Right lobe of liver (tissue), 4 donors: ENCODE data around the gene USB1.

Source experiments
- CTCF ChIP-seq, 4 donors: fragments of 200-600 bp in 3 of 4; fragments of 450-650 bp in 1 of 4; IDR thresholded peaks; one replicate each; pipeline versions ENCODE4 v1.5.1 to v1.8.0; 2016 to 2022; ENCODE audit warnings: antibody characterized with exemption in 4 of 4, mild to moderate bottlenecking in 2 of 4
- POLR2A ChIP-seq: fragments of 450-650 bp; IDR thresholded peaks from one replicate; pipeline ENCODE4 v1.6.1; 2017; ENCODE audit warnings: antibody characterized with exemption, mild to moderate bottlenecking
- donor health status: DM: no; HTN: no; CAD: no.
- donor health status: DM: no; HTN: no; CAD: no.
- donor health status: DM: no; HTN: yes; CAD: no.

- TF ChIP-seq POLR2A, result no peak
- no peak for TF ChIP-seq CTCF (IDR thresholded peaks at IDR 0.05)
Observed at GRCh38 chr16:57957673-57958392, 43.4 kb upstream of the USB1 start.
